Lower leg skin (tissue), 4 donors: ENCODE data around the gene TMA7. TPM values are rescaled to one million over a fixed set of nuclear protein-coding genes. Genes with fewer than 3 reads are reported as not detected.

Source experiments
- DNase-seq, 2 donors: peaks; one replicate each; pipeline ENCODE4 v3.0.0-alpha.2; 2019; ENCODE audit warnings: low spot score in 2 of 2
- H3K4me3 ChIP-seq: fragments of 200-600 bp; sonication (generic); 2 replicates; pipeline ENCODE4 v1.5.1; 2017; ENCODE audit warnings: mild to moderate bottlenecking, low read depth; ENCODE audit not compliant: poor library complexity, severe bottlenecking
- CTCF ChIP-seq, 3 donors: fragments of 450-650 bp; IDR thresholded peaks; one replicate each; pipeline ENCODE4 v1.5.1; 2016; ENCODE audit warnings: antibody characterized with exemption in 3 of 3, mild to moderate bottlenecking in 3 of 3, moderate library complexity in 2 of 3
- POLR2A ChIP-seq, 2 donors: fragments of 450-650 bp; IDR thresholded peaks; one replicate each; pipeline ENCODE4 v1.6.1; 2016 to 2017; ENCODE audit warnings: antibody characterized with exemption in 2 of 2, mild to moderate bottlenecking in 1 of 2, moderate library complexity in 1 of 2
- WGBS, 2 donors: methylation state at CpG; one replicate each; pipeline ENCODE4 v1.1.5; 2018; 5-methylcytosine and 5-hydroxymethylcytosine counted together
- intact Hi-C: fragments of 100-400 bp; cut with DNase I; formaldehyde crosslinking; loops from one replicate; pipeline ENCODE4 v1.15.0; 2023; ENCODE audit warnings: low total_unique reads
- total RNA-seq, 4 donors: library from RNA; depleted of rRNA; stranded (reverse); fragments of >200 nt; gene quantifications; one replicate each; pipeline ENCODE4 v1.1.0, GENCODE V29; 2016

Gene TMA7
- total RNA-seq, 4 donors from 2014 or later: 173 to 271 (median 250) TPM

GRCh38 chr3:48404440-48405342 is 35.4 kb upstream of the TMA7 start:
- no peak overlapping the region for H3K4me3 ChIP-seq
- TF ChIP-seq CTCF (IDR thresholded peaks at IDR 0.05): no peak
- no peak for TF ChIP-seq POLR2A (IDR thresholded peaks at IDR 0.05)
- intact Hi-C loops: no loop called here
- peak; percentile 14 to 85 for DNase-seq
- WGBS, 2 donors: 79 to 84% methylated on average over 19 to 21 of the region's 21 CpGs

DNA sequence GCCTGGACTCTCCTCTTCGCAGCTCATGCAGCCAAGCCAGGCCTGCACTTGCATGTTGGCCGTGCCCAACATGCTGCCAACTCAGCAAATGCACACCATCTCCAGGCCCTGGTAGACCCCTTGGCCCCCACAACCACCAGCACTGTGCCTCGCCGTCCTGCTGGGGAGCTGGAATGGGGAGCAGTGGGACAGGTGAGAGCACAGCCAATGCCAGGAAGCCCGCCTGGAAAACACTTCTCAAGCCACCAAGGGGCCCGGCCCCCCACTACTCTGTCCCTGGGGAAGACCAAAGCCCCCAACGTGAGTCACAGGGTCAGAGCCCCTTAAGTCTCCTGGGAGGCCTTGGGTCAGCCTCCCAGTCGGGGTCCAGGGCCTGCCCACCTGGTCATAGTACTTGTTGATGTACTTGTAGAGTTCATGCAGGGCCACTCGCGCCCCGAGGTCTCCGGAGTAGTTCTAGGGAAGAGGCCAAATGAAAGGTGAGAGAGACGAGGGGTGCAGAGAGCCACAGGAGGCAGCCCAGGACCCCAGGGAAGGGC is 34.6 kb upstream of the TMA7 start:
- peak; percentile 14 to 84 for DNase-seq
- WGBS, 2 donors: 77 to 79% methylated on average over 12 to 13 of the region's 13 CpGs
- TF ChIP-seq CTCF (IDR thresholded peaks at IDR 0.05) (no peak), POLR2A (IDR thresholded peaks at IDR 0.05) (no peak)
- intact Hi-C loops: no loop called here
- H3K4me3 ChIP-seq: no peak overlapping the region

DNA sequence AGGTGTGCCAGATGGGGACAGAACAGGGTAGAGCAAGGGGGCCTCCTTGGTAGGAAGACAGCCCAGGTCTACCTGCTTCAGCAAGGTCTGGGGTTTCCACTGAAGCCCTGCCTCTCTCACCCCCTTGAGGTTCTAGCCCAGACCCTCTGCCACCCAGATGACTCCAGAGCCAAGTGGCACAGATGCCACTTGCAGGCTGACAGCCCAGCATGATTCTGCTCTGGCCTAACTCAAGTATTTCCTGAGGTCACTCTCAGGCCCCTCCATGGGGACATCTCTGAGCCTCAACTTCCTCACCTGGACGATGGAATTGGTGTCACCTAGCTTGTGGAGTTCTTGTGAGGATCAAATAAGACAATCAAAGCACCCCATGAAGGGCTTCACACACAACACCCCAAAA is 34.1 kb upstream of the TMA7 start:
- intact Hi-C loops: no loop called here
- WGBS, 2 donors: 61 to 74% methylated on average over 1 of the region's 1 CpG
- DNase-seq: peak; percentile 13 to 76
- TF ChIP-seq POLR2A (IDR thresholded peaks at IDR 0.05) (no peak), CTCF (IDR thresholded peaks at IDR 0.05) (no peak)
- H3K4me3 ChIP-seq: no peak overlapping the region

- peak in 1 of 2 donors; percentile 84 for DNase-seq
- no peak overlapping the region for H3K4me3 ChIP-seq
- WGBS, 2 donors: 86% methylated on average over 18 of the region's 18 CpGs
- no peak for TF ChIP-seq POLR2A (IDR thresholded peaks at IDR 0.05)
- TF ChIP-seq CTCF (IDR thresholded peaks at IDR 0.05): no peak
- intact Hi-C loops: no loop called here
Observed at GRCh38 chr3:48406443-48407431, 33.3 kb upstream of the TMA7 start.

DNA sequence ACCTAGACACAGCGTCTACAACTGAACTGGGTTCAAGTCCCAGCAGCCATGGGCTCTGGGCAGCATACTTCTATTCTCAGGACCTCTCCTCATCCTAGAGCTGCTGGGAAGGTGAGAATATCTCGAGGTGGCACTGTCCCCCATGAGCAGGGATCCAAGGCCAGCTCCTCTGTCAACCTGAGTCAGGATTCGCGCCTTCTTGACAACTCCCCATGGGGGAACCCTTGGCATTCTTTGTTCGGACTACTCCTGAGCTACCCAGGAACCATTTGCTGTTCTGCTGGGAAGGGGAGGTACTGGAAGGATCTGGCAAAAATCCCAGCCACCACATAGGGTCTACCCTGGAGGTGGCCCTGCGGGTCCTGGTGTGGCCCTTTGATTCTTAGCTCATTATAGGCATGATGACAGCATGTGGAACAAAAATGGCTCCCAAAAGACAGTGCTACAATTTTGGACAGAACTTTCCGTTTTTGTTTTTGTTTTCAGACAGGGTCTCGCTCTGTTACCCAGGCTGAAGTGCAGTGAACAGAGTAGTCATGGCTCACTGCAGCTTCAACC is 32.4 kb upstream of the TMA7 start:
- no peak for TF ChIP-seq CTCF (IDR thresholded peaks at IDR 0.05)
- TF ChIP-seq POLR2A (IDR thresholded peaks at IDR 0.05): no peak
- 86 to 88% methylated on average over 8 of the region's 8 CpGs for WGBS, 2 donors
- no peak overlapping the region for H3K4me3 ChIP-seq
- DNase-seq: no peak
- intact Hi-C loops: no loop called here
